ENCODE data around the gene CPEB4. TPM values are rescaled to one million over a fixed set of nuclear protein-coding genes. Genes with fewer than 3 reads are reported as not detected.
A peak's percentile ranks its signal among the peaks of the same experiment; 100 is the strongest.

The CPEB4 gene
- total RNA-seq, 2 donors from 2014 or later = 9.4 to 11.3 TPM

DNA sequence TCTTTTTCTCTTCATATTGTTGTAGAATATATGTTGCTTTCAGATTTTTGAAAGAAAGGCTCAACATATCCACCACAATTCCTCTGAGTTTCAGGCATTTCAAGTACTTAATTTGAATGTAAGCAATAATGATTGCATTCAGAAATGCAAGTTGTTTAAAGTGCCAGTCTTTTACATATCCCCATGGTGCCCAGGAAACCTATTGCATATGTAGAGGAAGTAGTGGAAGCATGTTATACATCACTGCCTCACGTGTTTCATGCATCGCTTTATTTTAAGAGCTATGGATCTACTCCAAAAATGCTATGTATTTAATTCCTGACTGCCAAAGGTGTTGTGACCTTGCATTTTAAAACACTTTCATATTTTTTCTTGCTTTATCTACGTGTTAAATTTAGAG, 28.1 kb downstream of the CPEB4 start:
- H3K9me3 ChIP-seq (ENCODE audit: control insufficient read depth, low read length) = no peaks in the 10 kb centered on the region
- H3K27ac ChIP-seq (ENCODE audit: low read depth, low read length) = no peak overlapping the region
- H3K4me3 Mint-ChIP-seq = no peak overlapping the region
- H3K27ac Mint-ChIP-seq = no peak overlapping the region
- no peaks in the 10 kb centered on the region for H3K27me3 ChIP-seq (ENCODE audit: control insufficient read depth, insufficient read depth, low read length, poor library complexity, severe bottlenecking)
- no peak overlapping the region for H3K9ac ChIP-seq (ENCODE audit: extremely low read depth, low read length, poor library complexity, severe bottlenecking)
- H3K27me3 Mint-ChIP-seq (ENCODE audit: insufficient read depth) = no peaks in the 10 kb centered on the region
- no peaks in the 10 kb centered on the region for H3K36me3 Mint-ChIP-seq (ENCODE audit: low read depth)
- no peak for DNase-seq
- no peak overlapping the region for H3K4me3 ChIP-seq (ENCODE audit: low read length)
- H3K9me3 Mint-ChIP-seq = no peaks in the 10 kb centered on the region
- TF ChIP-seq, protein P1, sequence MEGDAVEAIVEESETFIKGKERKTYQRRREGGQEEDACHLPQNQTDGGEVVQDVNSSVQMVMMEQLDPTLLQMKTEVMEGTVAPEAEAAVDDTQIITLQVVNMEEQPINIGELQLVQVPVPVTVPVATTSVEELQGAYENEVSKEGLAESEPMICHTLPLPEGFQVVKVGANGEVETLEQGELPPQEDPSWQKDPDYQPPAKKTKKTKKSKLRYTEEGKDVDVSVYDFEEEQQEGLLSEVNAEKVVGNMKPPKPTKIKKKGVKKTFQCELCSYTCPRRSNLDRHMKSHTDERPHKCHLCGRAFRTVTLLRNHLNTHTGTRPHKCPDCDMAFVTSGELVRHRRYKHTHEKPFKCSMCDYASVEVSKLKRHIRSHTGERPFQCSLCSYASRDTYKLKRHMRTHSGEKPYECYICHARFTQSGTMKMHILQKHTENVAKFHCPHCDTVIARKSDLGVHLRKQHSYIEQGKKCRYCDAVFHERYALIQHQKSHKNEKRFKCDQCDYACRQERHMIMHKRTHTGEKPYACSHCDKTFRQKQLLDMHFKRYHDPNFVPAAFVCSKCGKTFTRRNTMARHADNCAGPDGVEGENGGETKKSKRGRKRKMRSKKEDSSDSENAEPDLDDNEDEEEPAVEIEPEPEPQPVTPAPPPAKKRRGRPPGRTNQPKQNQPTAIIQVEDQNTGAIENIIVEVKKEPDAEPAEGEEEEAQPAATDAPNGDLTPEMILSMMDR (conservative IDR thresholded peaks at IDR 0.05) = no peak
- peaks cover 11% of the 10 kb centered on the region for H3K4me1 ChIP-seq (ENCODE audit: control insufficient read depth, insufficient read depth, low read length)
- H3K4me1 Mint-ChIP-seq = peaks cover 8% of the 10 kb centered on the region
- WGBS, 2 experiments (ENCODE audit: insufficient coverage in 1 of 2, insufficient read length in 1 of 2) = 59 to 73% methylated on average over 3 of the region's 3 CpGs
- H3K36me3 ChIP-seq (ENCODE audit: control insufficient read depth, insufficient read depth, low read length) = peaks cover 8% of the 10 kb centered on the region

DNA sequence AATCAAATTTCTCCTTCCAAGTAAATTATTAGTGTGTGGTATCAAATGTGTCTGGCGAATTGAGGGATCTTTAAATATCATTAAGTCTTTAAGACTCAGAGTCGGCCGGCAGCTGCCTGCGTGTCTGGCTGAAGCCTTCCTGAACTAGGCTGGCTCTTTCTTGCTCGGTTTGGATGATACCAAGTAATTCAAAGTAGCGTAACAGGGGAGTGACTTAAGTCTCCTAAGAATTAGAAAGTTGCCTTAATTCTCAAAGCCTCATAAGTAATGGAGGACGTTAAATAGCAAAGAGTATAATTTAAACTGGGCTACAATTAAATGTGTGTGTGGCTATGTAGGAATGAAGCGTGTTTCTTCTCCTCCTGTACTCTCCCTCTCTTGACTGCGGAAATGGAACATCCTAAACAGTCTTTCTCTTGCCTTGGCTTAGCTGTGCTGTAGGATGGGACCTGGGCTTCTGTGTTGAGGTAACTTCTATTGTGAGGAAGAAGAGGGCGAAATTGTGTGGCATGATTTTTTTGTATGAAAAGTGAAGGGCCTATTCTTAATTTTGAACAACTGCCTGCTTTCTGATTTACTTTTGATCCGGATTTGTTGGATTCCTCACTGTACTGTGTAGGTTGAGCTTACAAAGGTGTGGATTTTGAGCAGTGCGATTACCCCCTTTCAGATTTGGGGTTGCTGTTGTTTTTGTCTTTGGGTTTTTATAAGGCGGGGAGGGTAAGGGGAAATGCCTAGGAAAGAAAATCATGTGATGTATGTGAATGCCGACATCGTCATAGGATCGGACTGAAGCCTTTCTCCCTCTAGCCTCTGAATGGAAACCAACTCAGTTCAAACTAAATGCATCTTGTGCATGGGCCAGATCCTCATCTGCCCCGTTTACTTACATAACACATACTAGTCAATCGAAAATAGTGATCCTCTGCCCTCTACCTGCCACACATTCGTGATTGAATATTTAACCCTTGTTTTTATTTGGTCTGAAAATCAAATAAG, 29.9 kb downstream of the CPEB4 start:
- peak; percentile 73 for DNase-seq
- Histone ChIP-seq H3K9ac (ENCODE audit: extremely low read depth, low read length, poor library complexity, severe bottlenecking) (peak overlapping the region; percentile 73), H3K4me3 (ENCODE audit: low read length) (peak overlapping the region; percentile 85), H3K36me3 (ENCODE audit: control insufficient read depth, insufficient read depth, low read length) (no peaks in the 10 kb centered on the region), H3K27ac (ENCODE audit: low read depth, low read length) (peak overlapping the region; percentile 95), H3K27me3 (ENCODE audit: control insufficient read depth, insufficient read depth, low read length, poor library complexity, severe bottlenecking) (no peaks in the 10 kb centered on the region), H3K4me1 (ENCODE audit: control insufficient read depth, insufficient read depth, low read length) (peaks cover 11% of the 10 kb centered on the region), H3K9me3 (ENCODE audit: control insufficient read depth, low read length) (no peaks in the 10 kb centered on the region)
- H3K9me3 Mint-ChIP-seq = no peaks in the 10 kb centered on the region
- 6 to 8% methylated on average over 4 to 19 of the region's 19 CpGs for WGBS, 2 experiments (ENCODE audit: insufficient coverage in 1 of 2, insufficient read length in 1 of 2)
- H3K4me1 Mint-ChIP-seq = peaks cover 8% of the 10 kb centered on the region
- no peaks in the 10 kb centered on the region for H3K36me3 Mint-ChIP-seq (ENCODE audit: low read depth)
- H3K27me3 Mint-ChIP-seq (ENCODE audit: insufficient read depth) = no peaks in the 10 kb centered on the region
- TF ChIP-seq, protein P1 (conservative IDR thresholded peaks at IDR 0.05) = no peak
- no peak overlapping the region for H3K4me3 Mint-ChIP-seq
- H3K27ac Mint-ChIP-seq = no peak overlapping the region

DNA sequence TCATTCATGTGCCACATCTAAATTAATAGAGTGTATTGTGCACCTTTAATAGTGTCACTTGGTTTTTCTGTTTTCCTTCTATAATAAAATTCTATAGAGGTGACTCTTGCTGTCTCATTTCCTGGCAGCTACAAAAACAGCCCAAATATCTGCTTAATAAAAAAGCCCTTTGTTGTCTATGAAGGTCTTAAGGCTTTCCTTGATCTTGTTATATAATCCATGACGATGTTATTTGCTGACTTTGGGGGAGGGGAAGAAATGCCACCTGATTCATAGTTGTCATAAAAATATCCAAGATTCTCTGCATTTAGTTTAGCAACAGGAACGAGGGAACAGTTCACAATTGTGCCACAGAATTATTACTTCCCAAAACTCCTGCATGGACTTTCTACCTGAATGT, 31.3 kb downstream of the CPEB4 start:
- Mint-ChIP-seq H3K36me3 (ENCODE audit: low read depth) (no peaks in the 10 kb centered on the region), H3K9me3 (no peaks in the 10 kb centered on the region), H3K4me3 (no peak overlapping the region), H3K27me3 (ENCODE audit: insufficient read depth) (no peaks in the 10 kb centered on the region), H3K27ac (no peak overlapping the region), H3K4me1 (peaks cover 18% of the 10 kb centered on the region)
- Histone ChIP-seq H3K9me3 (ENCODE audit: control insufficient read depth, low read length) (no peaks in the 10 kb centered on the region), H3K9ac (ENCODE audit: extremely low read depth, low read length, poor library complexity, severe bottlenecking) (no peak overlapping the region), H3K4me1 (ENCODE audit: control insufficient read depth, insufficient read depth, low read length) (peaks cover 11% of the 10 kb centered on the region), H3K27ac (ENCODE audit: low read depth, low read length) (no peak overlapping the region), H3K27me3 (ENCODE audit: control insufficient read depth, insufficient read depth, low read length, poor library complexity, severe bottlenecking) (no peaks in the 10 kb centered on the region), H3K4me3 (ENCODE audit: low read length) (no peak overlapping the region), H3K36me3 (ENCODE audit: control insufficient read depth, insufficient read depth, low read length) (no peaks in the 10 kb centered on the region)
- TF ChIP-seq, protein P1 (conservative IDR thresholded peaks at IDR 0.05) = no peak
- 67 to 76% methylated on average over 1 to 2 of the region's 2 CpGs for WGBS, 2 experiments (ENCODE audit: insufficient coverage in 1 of 2, insufficient read length in 1 of 2)
- no peak for DNase-seq

Data from endodermal cell (in vitro differentiated cells).